ENCODE measurements around the gene ABHD17C.

DNA sequence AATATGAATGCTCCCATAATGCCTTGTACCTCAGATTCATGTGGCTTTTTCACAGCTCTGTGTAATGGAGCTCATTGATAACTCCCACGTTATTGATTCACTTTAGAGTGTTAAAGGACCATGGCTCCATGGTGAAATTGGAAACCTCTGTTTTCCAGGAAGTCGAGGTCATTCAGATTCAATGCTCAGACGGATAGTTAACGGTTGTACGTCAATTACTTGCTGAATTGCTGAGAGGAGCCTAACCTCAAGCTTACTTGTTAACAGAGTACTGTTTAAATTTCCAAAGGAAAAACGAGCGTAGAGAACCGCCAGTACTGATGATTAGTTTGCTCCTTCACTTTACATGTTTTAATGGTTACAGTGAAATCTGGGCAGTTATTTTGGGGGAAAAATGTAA lies 11.1 kb downstream of the ABHD17C start:
- TF ChIP-seq, protein P1, sequence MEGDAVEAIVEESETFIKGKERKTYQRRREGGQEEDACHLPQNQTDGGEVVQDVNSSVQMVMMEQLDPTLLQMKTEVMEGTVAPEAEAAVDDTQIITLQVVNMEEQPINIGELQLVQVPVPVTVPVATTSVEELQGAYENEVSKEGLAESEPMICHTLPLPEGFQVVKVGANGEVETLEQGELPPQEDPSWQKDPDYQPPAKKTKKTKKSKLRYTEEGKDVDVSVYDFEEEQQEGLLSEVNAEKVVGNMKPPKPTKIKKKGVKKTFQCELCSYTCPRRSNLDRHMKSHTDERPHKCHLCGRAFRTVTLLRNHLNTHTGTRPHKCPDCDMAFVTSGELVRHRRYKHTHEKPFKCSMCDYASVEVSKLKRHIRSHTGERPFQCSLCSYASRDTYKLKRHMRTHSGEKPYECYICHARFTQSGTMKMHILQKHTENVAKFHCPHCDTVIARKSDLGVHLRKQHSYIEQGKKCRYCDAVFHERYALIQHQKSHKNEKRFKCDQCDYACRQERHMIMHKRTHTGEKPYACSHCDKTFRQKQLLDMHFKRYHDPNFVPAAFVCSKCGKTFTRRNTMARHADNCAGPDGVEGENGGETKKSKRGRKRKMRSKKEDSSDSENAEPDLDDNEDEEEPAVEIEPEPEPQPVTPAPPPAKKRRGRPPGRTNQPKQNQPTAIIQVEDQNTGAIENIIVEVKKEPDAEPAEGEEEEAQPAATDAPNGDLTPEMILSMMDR (IDR thresholded peaks at IDR 0.05), result no peak
- TF ChIP-seq EZH2 (IDR thresholded peaks at IDR 0.05) (no peak), EZH2phosphoT487 (IDR thresholded peaks at IDR 0.05) (no peak)
